ENCODE data around the gene PSAPL1. TPM values are rescaled to one million over a fixed set of nuclear protein-coding genes. Genes with fewer than 3 reads are reported as not detected.

PSAPL1 gene
- total and polyA plus RNA-seq, 9 of the 15 experiments (the other 6 are each of a cell fraction or from before 2014, with no cell fraction given) = not detected

DNA sequence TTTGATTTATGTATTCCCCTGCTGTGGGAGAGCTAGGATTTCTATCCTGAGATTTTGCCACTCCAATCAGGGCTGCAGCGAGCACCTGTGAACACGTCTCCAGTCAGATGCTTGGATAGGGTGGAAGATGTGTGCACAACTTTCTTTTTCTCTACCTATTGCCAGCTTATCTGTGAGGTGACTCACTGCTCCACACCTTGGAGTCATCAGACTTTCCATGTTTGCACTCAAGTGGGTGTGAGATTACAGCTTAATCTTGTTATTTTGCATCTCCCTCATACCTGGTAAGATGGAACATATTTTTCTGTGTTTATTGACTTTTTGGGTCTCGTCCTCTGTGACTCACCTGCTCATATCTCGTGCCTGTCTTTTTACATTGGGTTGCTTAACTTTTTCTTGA lies 32.2 kb downstream of the PSAPL1 start:
- no peak for FAIRE-seq
- CTCF ChIA-PET (ENCODE audit: low intra/inter-chr PET ratio) = no interaction called here
- peaks cover 5% of the 10 kb centered on the region for H4K20me1 ChIP-seq (replicated peaks; ENCODE audit: control insufficient read depth, insufficient read depth, low read length)
- H3K27ac ChIP-seq (ENCODE audit: extremely low read depth, low read depth, low read length) = no peak overlapping the region
- no peak overlapping the region for H3K4me2 ChIP-seq (ENCODE audit: insufficient read depth, low read length)
- no peak overlapping the region for H3K4me3 ChIP-seq
- POLR2A ChIA-PET = interaction anchor here (0.6 to 0.9 kb wide), 2 partner anchors 15 to 1493 kb away, joined by 3 read pairs; no protein-coding TSS in a partner anchor
- H2AFZ ChIP-seq (ENCODE audit: low read depth, low read length) = no peak overlapping the region
- TF ChIP-seq RAD21 (CRISPR knock-in tag; conservative IDR thresholded peaks at IDR 0.05 in 1 of 2, IDR thresholded peaks at IDR 0.05 in 1 of 2) (no peak), STAT5A (IDR thresholded peaks at IDR 0.05; ENCODE audit: borderline replicate concordance, low read length) (no peak)
- no peak for DNase-seq (ENCODE audit: extremely low read depth in 1 of 4, low spot score in 3 of 4)
- in situ Hi-C loops (cut with MboI) = no loop called here
- no peaks in the 10 kb centered on the region for H3K9me3 ChIP-seq (replicated peaks; ENCODE audit: control insufficient read depth, insufficient read depth, low read depth, low read length)
- peaks cover 2% of the 10 kb centered on the region for H3K9me1 ChIP-seq (ENCODE audit: control insufficient read depth, insufficient read depth, low read length)
- BruUV-seq (replicated peaks) = no TSS peak
- no peak for ATAC-seq
- H3K36me3 ChIP-seq (ENCODE audit: control insufficient read depth, insufficient read depth, low read length) = no peaks in the 10 kb centered on the region
- H3K4me1 ChIP-seq (replicated peaks in 1 of 2; ENCODE audit: control insufficient read depth in 2 of 2, insufficient read depth in 2 of 2, low read length in 2 of 2) = no peaks in the 10 kb centered on the region
- no peak overlapping the region for H3K9ac ChIP-seq (ENCODE audit: insufficient read depth in 1 of 2, low read depth in 2 of 2, low read length in 2 of 2)
- no peaks in the 10 kb centered on the region for H3K79me2 ChIP-seq (ENCODE audit: control insufficient read depth, insufficient read depth, low read length)
- 0% methylated on average over 4 of the region's 4 CpGs for WGBS (ENCODE audit: insufficient coverage, low coverage, missing lambda C conversion rate)
- peaks cover 2 to 7% of the 10 kb centered on the region in 2 experiments; a peak in 2 of 5 replicates for H3K27me3 ChIP-seq (ENCODE audit: control insufficient read depth in 2 of 2, insufficient read depth in 2 of 2, low read length in 2 of 2)
- intact Hi-C loops (cut with micrococcal nuclease) = no loop called here

DNA sequence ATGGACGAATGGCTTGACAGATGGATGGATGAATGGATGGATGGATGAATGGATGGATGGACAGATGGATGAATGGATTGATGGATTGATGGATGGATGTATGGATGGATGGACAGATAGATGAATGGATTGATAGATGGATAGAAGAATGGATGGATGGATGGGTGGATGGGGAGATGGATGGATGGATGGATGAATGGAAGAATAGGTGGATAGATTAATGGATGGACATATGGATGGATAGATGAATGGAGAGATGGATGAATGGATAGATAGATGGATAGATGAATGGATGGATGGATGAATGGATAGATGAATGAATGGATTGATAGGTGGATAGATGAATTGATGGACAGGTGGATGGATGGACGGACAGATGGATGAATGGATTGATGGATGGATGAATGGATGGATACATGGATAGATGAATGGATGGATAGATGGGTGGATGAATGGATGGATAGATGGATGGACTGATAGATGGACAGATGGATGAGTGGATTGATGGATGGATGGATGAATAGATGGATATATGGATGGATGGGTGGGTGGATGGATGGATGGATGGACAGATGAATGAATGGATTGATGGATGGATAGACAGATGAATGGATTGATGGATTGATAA lies 33.9 kb downstream of the PSAPL1 start:
- in situ Hi-C loops (cut with MboI) (no loop called here), intact Hi-C loops (cut with micrococcal nuclease) (no loop called here)
- peaks cover 2 to 18% of the 10 kb centered on the region in 2 experiments; a peak in 3 of 5 replicates for H3K27me3 ChIP-seq (ENCODE audit: control insufficient read depth in 2 of 2, insufficient read depth in 2 of 2, low read length in 2 of 2)
- H4K20me1 ChIP-seq (replicated peaks; ENCODE audit: control insufficient read depth, insufficient read depth, low read length) = peaks cover 7% of the 10 kb centered on the region
- CTCF ChIA-PET (ENCODE audit: low intra/inter-chr PET ratio) = no interaction called here
- POLR2A ChIA-PET = no interaction called here
- TF ChIP-seq HOXB6 (CRISPR knock-in tag; IDR thresholded peaks at IDR 0.05; ENCODE audit: borderline replicate concordance) (no peak), CHD1 (IDR thresholded peaks at IDR 0.05; ENCODE audit: low read length) (no peak), NELFE (IDR thresholded peaks at IDR 0.05; ENCODE audit: insufficient read depth, insufficient read length) (no peak), BRF1 (IDR thresholded peaks at IDR 0.05; ENCODE audit: borderline replicate concordance, extremely low read depth, insufficient read length) (no peak), PURB (CRISPR knock-in tag; IDR thresholded peaks at IDR 0.05; ENCODE audit: low read depth) (no peak)
- TF ChIP-seq, protein P1, sequence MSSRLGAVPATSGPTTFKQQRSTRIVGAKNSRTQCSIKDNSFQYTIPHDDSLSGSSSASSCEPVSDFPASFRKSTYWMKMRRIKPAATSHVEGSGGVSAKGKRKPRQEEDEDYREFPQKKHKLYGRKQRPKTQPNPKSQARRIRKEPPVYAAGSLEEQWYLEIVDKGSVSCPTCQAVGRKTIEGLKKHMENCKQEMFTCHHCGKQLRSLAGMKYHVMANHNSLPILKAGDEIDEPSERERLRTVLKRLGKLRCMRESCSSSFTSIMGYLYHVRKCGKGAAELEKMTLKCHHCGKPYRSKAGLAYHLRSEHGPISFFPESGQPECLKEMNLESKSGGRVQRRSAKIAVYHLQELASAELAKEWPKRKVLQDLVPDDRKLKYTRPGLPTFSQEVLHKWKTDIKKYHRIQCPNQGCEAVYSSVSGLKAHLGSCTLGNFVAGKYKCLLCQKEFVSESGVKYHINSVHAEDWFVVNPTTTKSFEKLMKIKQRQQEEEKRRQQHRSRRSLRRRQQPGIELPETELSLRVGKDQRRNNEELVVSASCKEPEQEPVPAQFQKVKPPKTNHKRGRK (tag; IDR thresholded peaks at IDR 0.05) = no peak
- TF ChIP-seq, protein P2, sequence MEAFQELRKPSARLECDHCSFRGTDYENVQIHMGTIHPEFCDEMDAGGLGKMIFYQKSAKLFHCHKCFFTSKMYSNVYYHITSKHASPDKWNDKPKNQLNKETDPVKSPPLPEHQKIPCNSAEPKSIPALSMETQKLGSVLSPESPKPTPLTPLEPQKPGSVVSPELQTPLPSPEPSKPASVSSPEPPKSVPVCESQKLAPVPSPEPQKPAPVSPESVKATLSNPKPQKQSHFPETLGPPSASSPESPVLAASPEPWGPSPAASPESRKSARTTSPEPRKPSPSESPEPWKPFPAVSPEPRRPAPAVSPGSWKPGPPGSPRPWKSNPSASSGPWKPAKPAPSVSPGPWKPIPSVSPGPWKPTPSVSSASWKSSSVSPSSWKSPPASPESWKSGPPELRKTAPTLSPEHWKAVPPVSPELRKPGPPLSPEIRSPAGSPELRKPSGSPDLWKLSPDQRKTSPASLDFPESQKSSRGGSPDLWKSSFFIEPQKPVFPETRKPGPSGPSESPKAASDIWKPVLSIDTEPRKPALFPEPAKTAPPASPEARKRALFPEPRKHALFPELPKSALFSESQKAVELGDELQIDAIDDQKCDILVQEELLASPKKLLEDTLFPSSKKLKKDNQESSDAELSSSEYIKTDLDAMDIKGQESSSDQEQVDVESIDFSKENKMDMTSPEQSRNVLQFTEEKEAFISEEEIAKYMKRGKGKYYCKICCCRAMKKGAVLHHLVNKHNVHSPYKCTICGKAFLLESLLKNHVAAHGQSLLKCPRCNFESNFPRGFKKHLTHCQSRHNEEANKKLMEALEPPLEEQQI (IDR thresholded peaks at IDR 0.05) = no peak
- no peaks in the 10 kb centered on the region for H3K4me1 ChIP-seq (replicated peaks in 1 of 2; ENCODE audit: control insufficient read depth in 2 of 2, insufficient read depth in 2 of 2, low read length in 2 of 2)
- H3K36me3 ChIP-seq (ENCODE audit: control insufficient read depth, insufficient read depth, low read length) = no peaks in the 10 kb centered on the region
- H3K79me2 ChIP-seq (ENCODE audit: control insufficient read depth, insufficient read depth, low read length) = no peaks in the 10 kb centered on the region
- H2AFZ ChIP-seq (ENCODE audit: low read depth, low read length) = no peak overlapping the region
- H3K9me3 ChIP-seq (replicated peaks; ENCODE audit: control insufficient read depth, insufficient read depth, low read depth, low read length) = no peaks in the 10 kb centered on the region
- no peak overlapping the region for H3K27ac ChIP-seq (ENCODE audit: extremely low read depth, low read depth, low read length)
- no peak overlapping the region for H3K4me3 ChIP-seq
- WGBS (ENCODE audit: insufficient coverage, low coverage, missing lambda C conversion rate) = 0% methylated on average over 2 of the region's 2 CpGs
- no peak overlapping the region for H3K9ac ChIP-seq (ENCODE audit: insufficient read depth in 1 of 2, low read depth in 2 of 2, low read length in 2 of 2)
- H3K9me1 ChIP-seq (ENCODE audit: control insufficient read depth, insufficient read depth, low read length) = peaks cover 2% of the 10 kb centered on the region
- FAIRE-seq = no peak
- ATAC-seq = no peak
- no peak overlapping the region for H3K4me2 ChIP-seq (ENCODE audit: insufficient read depth, low read length)
- no peak for DNase-seq (ENCODE audit: extremely low read depth in 1 of 4, low spot score in 3 of 4)
- no TSS peak for BruUV-seq (replicated peaks)
